HG03442 (cell line): ENCODE data around the gene EGR2.

Source experiments
- ATAC-seq: cut with Tn5 transposase; IDR thresholded peaks from one replicate; pipeline ENCODE4 v1.9.1; 2021; ENCODE audit warnings: mild to moderate bottlenecking, moderate library complexity; ENCODE audit not compliant: unreplicated experiment

The EGR2 gene

DNA sequence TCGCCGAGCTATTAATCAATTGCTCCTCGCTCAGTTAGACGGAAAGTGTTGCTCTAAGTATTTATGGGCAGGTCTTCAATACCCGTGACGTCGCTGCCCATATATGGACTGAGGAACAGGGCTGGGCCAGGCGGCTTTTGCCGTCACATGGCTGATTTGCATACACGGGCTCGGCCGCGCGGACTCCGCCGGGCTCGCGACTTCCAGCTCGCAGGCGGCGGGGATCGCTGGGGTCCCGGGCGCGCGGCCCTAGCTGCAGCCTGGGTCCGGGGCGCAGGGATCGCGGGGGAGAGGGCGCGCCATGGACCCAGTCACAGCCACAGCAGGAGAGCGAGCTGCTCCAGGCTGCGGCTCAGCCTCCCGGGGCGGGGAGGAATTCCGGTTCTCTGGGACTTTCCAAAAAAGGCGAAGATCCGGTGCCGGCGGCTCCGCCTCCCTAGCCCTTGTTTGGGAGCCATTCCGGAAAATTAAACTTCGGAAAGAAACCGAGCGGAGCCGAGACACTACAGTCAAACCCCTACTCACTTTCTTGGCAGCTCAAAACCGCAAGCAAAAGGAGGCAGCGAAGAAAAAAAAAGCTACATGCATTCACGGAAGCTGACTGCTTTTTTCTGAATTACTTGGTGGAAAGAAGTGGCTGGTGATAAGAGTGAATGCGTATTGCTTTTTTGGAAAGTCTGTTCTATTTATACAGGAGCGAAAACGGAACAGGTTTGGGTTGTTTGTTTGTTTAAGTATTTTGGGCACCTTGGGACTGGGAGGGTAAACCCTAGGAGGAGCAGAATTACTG lies at the start of gene EGR2:
Gene EGR2 (minus strand): TSS at position 36 of the 790 bp plus-strand sequence. CDS start 337 bp downstream, outside the sequence.
- peak; percentile 69 for ATAC-seq

DNA sequence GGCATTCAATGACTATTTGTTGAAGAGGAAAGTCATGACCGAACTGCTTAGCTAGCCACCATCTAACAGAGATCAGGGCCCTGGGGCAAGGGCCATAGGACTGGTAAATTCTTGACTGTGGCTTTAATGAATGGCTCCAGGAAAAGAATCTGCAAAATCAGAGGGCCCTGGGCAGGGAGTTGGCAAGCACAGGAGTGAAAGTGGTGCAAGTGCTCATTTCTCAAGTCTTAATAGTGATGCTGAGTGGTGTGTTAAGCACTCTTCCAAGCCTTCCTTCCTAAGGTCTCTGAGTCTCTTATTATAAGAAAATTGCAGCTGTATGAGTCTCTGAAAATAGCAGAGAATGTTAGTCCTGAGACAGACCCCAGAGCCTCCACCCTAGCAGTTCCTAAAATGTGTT lies 46.3 kb upstream of the EGR2 start:
- no peak for ATAC-seq

DNA sequence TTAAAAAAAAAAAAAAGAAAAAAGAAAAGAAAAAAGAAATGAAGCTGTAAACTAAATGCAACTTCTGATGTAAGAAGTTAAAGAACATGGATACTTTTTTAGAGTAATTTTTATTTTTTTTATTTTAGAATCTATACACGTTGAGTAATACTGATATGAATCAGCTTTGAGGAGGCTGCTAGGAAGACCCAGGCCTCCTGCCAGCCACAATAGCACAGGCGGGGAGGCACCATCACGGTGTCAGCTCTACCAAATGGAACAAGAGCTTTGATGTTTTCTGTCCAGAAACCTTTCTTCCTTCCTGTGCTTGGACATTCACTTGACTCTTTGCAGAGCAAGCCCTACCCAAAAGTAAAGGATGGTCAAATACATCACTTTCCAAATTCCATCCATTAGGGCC lies 45.3 kb upstream of the EGR2 start:
- no peak for ATAC-seq

DNA sequence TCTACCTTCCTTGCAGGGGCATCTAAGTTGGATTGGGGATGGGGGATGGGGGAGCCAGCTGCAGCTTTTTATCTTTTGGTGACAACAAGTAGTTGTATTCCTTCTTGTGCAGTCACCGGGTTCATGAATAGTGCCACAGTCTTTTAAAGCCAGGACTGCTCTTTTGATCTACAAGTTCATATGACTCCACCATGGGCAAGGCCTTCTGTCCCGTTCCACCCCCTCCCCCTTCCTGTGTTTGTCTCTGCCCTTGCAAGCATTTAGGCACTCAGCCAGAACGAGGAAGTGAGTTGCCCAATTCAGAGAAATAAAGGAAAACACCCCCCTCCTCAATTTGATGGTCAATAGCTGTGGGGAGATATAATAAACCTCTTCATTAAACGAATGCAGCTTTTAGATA lies 44.8 kb upstream of the EGR2 start:
- ATAC-seq = no peak

DNA sequence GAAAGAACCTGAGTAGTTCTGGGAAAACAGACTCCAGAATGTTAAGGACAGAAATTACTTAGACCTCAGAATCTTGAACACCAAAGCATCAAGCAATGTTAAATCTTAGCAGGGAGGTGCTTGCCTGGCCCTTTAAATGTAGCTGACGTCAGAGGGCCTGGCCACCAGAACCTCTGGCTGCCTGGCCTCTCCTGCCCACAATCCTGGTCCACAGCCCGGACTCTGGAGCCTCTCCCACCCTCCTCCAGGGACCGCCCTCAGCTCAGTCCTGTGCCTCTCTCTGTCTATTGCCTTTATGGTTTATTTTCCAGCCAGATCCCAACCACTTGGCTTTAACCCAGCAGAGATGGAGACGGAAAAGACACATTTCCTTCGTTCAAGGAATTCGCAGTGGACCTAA lies 42.2 kb upstream of the EGR2 start:
- no peak for ATAC-seq

DNA sequence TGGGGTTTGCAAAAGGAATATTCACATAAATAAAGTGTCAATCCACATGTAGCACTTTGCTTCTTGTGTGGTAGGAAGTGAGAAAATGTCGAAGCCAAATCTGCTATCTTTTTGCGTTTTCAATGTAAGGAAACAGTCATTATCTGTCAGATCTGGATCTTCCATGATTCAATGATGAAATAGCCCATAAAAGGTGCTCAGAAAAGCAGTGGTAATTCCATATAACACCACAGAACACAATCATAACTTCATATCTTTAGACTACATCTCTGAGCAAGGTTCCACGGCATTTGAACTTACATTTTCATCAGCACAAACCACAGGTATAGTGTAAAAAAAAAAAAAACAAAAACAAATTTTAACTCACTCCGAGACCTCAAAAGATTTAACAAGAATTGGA lies 39.9 kb upstream of the EGR2 start:
- no peak for ATAC-seq

DNA sequence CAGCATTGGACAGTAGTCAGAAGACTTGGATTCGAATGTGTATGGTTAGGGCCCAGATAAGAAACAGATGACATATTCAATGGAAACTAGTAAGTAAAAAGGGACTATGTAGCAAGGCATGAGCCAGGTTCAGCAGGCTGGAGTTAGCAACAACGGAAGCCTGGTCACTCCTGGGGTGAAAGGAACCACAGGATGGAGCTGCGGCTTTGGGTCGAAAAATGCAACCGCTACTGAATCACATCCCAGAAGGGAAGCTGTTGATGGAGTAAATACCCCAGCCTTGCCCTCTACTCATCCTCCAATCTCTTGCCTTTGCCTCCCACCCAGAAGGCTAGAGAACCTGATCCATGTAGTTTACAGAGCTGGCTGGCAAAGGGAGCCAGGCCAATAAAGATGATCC lies 37.5 kb upstream of the EGR2 start:
- ATAC-seq = no peak

DNA sequence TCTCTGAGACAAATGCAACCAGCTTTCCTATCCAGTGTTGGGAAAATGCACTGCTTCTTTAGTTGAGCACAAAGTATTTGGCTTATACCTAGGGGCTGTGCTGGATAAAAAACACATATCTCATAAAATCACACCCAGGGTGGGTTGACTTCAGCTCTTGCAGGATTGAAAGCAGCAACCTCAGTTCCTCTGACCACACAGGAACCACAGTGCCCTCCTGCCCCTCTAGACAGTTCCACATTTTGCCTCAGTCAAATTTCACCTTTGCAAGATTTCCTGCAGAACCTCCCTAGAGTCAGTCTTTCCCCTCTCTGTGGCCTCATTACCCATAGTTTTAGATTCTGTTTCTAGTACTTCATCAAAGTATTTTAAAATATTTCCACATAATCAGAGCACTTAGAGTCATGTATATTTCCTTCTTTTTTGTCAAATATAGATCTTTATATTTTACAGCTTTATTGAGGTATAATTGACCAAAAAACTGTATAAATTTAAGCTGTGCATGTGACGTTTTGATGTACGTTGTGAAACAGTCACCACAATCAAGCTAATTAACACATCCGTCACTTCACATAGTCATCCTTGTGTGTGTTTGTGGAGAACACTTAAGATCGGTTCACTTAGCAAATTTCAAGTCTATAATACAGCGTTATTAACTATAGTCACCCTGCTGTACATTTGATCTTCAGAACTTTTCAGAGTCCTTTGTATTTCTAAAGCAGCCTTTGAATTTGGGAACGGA lies 37.0 kb upstream of the EGR2 start:
- ATAC-seq = peak; percentile 70

DNA sequence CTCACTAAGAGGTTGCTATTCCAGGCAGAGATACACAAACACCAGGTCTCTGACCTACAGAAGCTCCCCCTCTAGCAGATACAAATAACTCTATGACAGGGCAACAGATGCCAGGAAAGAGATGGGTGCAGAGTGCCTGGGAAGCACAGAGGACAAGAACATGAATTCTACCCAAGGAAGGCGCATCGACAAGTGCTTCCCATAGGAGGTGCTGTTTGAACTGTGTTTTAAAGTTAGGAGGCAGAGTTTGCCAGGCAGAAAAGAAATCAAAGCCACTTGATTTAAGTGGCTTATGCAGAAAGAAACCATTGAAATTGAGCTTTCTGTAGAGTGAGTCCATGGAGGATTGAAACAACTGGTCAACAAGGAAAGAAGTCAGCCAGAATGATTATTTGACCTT lies 35.3 kb upstream of the EGR2 start:
- ATAC-seq = no peak

DNA sequence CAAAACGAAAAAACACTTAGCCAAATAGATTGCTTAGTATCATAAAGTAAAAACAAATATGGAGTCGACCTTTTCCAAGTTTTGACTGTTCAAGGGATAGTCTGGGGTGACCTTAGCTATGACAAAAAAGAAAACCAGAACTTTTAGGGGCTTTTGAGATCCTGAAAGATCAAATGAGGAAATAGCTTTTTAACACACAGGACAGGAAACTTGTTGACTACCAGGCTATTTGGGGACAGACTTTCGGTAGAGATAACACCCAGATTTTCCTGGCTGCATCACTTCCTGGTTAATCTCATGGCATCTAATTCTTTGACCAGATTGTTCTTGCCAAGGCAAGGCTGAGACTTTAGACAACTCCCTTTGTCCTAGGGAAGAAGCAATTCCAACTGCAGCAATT lies 34.5 kb upstream of the EGR2 start:
- ATAC-seq = no peak

DNA sequence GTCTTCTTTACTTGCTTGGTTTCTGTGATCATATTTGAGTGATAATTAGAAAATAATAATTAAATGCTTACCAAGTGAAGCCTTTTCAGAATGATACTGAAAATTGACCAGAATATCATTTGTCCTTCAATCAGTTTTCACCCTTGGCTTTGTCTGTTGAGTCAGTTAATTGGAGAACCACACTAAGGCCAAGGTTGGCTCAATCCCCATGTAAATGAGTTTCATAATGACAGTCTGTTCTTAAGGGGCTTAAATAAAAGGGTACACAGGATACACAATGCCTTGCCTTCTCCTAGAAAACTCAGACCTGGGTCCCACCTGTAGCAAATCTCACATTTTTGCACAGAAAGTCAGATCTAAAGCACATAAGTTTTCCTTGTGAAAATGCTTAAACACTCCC lies 31.3 kb upstream of the EGR2 start:
- no peak for ATAC-seq

DNA sequence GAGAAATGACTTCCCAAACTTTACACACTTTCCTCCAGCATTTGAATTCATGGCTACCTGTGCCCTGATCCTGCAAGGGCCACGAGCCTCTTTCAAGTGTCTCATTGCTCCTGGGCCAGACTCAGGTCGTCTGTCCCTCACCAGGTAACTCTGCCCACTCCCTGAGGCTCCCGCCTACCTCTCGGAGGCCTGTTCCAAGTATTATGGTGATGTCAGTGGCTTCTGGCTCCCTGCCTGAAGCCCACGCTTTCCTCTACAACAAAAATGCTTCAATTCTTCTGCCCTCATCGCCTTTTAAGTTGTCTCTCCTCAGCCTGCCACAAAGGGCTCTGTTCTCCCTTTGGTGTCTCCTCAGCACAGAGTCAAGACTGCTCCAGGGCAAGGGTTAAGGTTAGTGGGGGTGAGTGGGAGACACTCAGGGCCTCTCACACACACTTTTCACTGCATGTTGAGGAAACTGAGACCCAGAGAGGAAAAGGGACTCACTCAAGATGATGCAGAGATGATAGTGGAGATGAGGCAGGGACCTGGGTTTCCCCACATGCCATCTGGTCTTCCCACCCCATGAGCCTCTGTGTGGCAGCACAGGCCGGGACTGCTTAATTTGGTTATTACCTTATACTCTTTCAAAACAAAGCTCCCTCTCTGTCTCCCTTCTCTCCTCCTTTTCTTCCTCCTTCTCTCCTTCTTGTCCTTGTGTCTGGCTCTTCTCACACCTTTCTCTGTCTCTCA lies 28.3 kb upstream of the EGR2 start:
- ATAC-seq = no peak

DNA sequence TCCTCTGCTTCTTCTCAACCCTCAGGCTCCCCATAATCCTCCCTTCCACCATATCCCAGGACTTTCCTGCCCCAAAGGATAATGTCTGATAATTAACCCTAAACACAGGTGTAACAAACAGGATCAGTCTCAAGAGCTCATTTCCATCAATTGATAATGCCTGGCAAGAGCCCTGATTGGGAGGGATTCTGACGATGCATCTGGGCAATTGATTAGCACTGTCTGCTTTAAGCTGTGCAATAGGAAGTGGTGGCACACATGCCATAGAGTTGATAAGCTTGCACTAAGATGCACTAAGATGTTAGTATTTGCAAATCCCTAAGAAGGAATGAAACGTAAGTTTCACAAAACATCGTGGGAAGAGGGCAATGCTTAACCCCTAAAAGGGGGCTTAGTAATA lies 27.4 kb upstream of the EGR2 start:
- no peak for ATAC-seq

DNA sequence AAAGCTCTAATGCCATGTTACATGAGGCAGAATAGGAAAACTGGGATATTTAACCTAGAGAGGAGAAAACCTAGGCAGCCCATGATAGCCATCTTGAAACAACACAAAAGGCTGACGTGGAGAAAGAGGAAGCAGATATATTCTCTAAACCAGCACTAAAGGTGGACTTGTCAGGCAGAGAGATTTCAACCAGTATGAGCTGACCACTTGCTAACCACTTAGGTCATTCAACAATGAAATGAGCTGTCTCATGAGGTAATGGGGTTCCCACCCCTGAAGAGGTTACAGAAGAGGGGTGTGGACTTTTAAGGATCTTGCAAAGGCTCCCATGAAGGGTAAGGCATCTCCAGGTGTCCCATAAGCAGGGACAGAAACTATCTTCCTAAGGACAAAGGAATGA lies 26.8 kb upstream of the EGR2 start:
- ATAC-seq = peak; percentile 77

DNA sequence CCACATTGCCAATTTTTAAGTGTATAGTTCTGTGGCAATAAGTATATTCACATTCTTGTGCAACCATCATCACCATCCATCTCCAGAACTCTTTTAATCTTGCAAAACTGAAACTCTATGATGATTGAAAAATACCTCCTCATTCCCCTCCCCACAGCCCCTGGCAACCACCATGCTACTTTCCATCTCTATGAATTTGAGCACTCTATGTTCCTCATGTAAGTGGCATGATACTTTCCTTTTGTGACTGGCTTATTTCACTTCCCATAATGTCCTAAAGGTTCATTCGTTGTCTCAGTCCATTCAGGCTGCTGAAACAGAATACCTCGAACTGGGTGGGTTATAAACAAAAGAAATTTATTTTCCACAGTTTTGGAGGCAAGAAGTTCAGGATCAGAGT lies 23.4 kb upstream of the EGR2 start:
- no peak for ATAC-seq

DNA sequence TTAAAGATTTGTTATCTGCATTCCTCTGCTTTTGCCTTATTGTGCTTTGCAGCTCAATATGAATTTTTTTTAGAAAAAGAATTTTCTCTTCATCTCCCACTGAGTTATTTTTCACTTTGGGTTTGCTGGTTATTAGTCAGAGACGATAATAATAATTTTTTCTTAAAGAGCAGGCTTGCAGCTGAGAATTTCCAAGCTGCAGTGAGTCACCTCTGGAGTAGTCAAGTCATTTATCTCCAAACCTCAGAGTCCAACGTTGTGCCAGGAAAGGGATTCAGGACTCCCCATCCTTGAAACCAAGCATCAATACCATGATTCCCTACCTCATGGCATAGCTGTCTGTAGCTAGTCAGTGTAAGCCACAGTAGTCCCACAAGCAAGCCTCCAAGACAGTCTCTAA lies 15.2 kb upstream of the EGR2 start:
- peak; percentile 60 for ATAC-seq

DNA sequence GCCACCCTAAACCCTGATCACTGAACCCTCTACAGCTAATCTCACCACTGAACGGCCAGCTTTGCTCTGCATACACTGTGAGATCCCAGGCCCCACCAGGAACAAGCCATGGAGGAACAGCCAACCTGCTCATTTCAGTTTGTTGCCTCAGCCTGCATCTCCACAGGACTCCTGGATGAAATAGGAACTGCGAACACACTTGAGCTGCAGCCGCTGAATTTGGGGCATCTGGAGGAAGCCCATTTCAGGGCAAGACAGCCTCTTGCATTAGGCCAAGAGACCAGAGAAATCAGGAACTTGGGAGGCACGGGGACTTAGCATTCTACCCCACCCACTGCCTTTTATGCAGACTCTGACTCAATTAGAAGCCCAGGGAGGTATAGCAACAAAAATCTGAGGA lies 14.5 kb upstream of the EGR2 start:
- no peak for ATAC-seq

DNA sequence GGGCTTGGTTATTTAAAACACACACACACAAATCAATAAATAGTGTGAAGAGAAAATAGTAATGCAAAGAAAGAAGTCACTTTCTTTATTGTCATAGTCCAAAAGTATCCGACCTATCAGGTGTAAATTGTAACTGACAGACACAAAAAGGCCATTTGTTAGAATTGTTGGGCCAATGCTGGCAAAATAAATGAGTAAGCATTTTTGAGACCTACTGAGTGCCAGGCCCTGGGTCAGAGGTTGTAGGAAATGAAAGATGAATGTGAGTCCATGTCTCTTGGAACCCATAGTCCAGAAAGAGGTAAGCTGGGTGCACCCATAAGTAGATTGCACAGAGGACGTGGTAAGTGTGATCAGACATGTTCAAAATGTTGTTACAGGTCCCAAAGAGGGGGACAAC lies 13.5 kb upstream of the EGR2 start:
- no peak for ATAC-seq

DNA sequence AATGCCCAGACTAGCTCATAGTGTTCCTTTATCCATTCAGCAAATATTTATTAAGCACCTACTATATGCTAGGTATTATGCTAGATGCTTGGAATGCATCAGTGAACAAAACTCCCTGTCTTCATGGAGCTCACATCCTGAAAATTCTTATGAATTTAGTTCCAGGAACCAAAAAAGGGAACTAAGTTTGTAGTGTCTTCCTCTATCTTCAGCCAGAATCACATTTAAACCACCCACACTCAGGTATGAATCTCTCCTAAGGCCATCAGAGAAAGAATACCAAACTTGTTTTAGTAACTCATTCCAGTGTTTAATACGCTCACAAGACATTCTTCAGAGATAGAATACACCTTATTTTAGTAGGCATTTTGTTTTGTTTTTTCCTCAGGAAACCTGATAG lies 10.1 kb upstream of the EGR2 start:
- no peak for ATAC-seq

DNA sequence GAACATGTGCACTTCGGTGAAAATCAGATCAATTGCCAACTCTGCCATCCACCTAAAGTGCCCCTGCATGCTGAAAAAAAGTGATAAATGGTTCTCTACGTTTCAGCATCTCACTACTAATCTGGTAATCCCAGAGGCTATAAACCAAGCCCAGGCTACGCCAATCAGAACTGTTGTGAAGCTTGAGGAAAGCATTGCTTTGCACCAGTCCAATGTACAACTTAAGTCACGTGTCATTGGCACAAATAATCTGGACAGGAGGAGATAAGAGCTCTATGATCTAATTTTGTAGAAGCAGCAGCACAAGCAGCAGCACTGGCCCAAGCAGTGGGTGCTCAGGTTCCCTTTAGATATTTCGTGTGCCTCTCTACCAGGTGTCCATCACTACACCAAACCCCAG lies 4.4 kb upstream of the EGR2 start:
- no peak for ATAC-seq

DNA sequence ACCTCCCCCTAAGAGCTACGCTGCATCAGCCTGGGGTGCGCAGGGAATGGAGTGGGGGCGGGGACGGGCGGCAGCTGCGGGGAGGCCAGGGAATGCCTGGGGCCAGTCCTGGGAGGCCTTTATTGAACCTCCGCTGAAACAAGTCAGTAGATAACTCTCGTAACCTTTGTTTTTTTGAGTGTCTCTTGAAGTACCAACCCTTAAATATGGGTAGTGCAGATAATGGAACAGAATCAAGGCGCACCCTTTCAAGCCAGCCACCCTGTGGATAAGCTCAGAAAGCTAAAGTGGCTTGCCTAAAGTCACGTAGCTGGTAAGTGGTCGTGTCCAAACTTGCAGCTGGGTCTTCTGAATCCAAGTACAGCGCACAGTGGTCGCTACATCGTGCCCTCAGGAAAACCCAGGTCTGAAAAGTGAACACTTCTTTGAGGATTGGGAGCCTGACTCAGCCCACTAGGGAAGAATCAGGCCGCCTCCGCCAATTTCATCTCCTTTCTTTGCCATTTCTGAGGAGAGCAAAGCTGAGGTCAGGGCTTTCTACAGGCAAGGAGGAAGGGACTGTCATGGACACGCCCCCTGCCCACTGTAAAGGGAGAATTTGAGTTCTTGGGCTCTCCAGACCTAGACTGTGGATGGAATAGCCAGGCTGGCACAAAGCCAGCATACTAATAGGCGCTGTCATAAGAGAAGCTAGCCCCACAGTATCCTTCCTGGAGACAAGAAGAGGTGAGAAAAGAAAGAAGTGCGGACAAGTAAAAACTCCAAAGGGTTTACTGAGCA lies 3.2 kb upstream of the EGR2 start:
- ATAC-seq = no peak
